Measurements from ENCODE around the gene DNAJC25.
"Not testable (repeated sequence)": the region's sequence is repeated elsewhere in the genome, so short reads cannot be mapped to it uniquely, and the experiment has no call there.

DNA sequence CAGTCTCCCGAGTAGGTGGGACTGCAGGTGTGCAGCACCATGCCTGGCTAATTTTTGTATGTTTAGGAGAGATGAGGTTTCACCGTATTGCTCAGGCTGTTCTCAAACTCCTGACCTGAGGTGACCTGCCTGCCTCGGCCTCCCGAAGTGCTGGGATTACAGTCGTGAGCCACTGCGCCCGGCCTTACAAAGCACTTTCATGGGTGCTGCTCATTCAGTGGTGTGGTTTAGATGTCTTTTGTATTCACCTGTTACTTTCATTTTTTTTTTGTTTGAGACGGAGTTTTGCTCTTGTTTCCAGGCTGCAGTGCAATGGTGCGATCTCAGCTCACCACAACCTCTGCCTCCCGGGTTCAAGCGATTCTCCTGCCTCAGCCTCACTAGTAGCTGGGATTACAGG is 37.5 kb downstream of the DNAJC25 start:
- TF ChIP-seq CTCF (IDR thresholded peaks at IDR 0.05); EP300 (IDR thresholded peaks at IDR 0.05); MAZ (IDR thresholded peaks at IDR 0.05; ENCODE audit: borderline replicate concordance, low read depth, low read length); RFX5 (IDR thresholded peaks at IDR 0.05); CHD2 (IDR thresholded peaks at IDR 0.05; ENCODE audit: low read length, partially characterized antibody); CEBPB (IDR thresholded peaks at IDR 0.05); POLR2A (IDR thresholded peaks at IDR 0.05; ENCODE audit: low read length): not testable (repeated sequence)
- TF ChIP-seq, protein P1, sequence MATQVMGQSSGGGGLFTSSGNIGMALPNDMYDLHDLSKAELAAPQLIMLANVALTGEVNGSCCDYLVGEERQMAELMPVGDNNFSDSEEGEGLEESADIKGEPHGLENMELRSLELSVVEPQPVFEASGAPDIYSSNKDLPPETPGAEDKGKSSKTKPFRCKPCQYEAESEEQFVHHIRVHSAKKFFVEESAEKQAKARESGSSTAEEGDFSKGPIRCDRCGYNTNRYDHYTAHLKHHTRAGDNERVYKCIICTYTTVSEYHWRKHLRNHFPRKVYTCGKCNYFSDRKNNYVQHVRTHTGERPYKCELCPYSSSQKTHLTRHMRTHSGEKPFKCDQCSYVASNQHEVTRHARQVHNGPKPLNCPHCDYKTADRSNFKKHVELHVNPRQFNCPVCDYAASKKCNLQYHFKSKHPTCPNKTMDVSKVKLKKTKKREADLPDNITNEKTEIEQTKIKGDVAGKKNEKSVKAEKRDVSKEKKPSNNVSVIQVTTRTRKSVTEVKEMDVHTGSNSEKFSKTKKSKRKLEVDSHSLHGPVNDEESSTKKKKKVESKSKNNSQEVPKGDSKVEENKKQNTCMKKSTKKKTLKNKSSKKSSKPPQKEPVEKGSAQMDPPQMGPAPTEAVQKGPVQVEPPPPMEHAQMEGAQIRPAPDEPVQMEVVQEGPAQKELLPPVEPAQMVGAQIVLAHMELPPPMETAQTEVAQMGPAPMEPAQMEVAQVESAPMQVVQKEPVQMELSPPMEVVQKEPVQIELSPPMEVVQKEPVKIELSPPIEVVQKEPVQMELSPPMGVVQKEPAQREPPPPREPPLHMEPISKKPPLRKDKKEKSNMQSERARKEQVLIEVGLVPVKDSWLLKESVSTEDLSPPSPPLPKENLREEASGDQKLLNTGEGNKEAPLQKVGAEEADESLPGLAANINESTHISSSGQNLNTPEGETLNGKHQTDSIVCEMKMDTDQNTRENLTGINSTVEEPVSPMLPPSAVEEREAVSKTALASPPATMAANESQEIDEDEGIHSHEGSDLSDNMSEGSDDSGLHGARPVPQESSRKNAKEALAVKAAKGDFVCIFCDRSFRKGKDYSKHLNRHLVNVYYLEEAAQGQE (IDR thresholded peaks at IDR 0.05): not testable (repeated sequence)
- TF ChIP-seq, protein P2, sequence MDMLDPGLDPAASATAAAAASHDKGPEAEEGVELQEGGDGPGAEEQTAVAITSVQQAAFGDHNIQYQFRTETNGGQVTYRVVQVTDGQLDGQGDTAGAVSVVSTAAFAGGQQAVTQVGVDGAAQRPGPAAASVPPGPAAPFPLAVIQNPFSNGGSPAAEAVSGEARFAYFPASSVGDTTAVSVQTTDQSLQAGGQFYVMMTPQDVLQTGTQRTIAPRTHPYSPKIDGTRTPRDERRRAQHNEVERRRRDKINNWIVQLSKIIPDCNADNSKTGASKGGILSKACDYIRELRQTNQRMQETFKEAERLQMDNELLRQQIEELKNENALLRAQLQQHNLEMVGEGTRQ (IDR thresholded peaks at IDR 0.05): not testable (repeated sequence)
